Left lung (tissue), 10 donors: ENCODE measurements around the gene ZFP42. TPM values are rescaled to one million over a fixed set of nuclear protein-coding genes. Genes with fewer than 3 reads are reported as not detected.

Experiments
- ATAC-seq: fragments of 200-7000 bp; cut with Tn5 transposase; one replicate; pipeline ENCODE4 v1.9.1; 2020; ENCODE audit warnings: moderate library complexity
- DNase-seq, 4 donors: peaks; one replicate each; pipeline ENCODE4 v3.0.0-alpha.2; 2013 to 2020
- H3K27ac ChIP-seq, 2 donors: fragments of 200-600 bp; sonication (generic) in 1 of 2; one replicate each; pipeline versions ENCODE4 v1.5.0 to v1.8.0; 2020 to 2021
- H3K27me3 ChIP-seq, 2 donors: fragments of 200-600 bp; sonication (generic) in 1 of 2; one replicate each; pipeline versions ENCODE4 v1.5.0 to v1.8.0; 2020 to 2021
- H3K36me3 ChIP-seq, 2 donors: fragments of 200-600 bp; sonication (generic) in 1 of 2; one replicate each; pipeline versions ENCODE4 v1.5.0 to v1.8.0; 2020 to 2021
- H3K4me1 ChIP-seq, 2 donors: fragments of 200-600 bp; one replicate each; pipeline ENCODE4 v1.8.0; 2021
- H3K4me3 ChIP-seq, 2 donors: fragments of 200-600 bp; sonication (generic) in 1 of 2; one replicate each; pipeline versions ENCODE4 v1.5.0 to v1.8.0; 2020 to 2021; ENCODE audit warnings: mild to moderate bottlenecking in 1 of 2
- H3K9me3 ChIP-seq, 2 donors: fragments of 200-600 bp; sonication (generic) in 1 of 2; one replicate each; pipeline versions ENCODE4 v1.5.0 to v1.8.0; 2020 to 2021
- CTCF ChIP-seq, 2 donors: fragments of 200-600 bp; sonication (generic) in 1 of 2; IDR thresholded peaks; one replicate each; pipeline versions ENCODE4 v1.5.0 to v1.8.0; 2021; ENCODE audit warnings: antibody characterized with exemption in 2 of 2
- intact Hi-C, 2 donors: fragments of 100-400 bp; cut with DNase I; formaldehyde crosslinking; loops; one replicate each; pipeline versions ENCODE4 v1.11.2 to v1.14.2; 2022
- polyA plus RNA-seq, 6 donors: library from polyadenylated mRNA; unstranded; fragments of 120-200 nt; gene quantifications; one replicate each; pipeline ENCODE4 v1.2.1, GENCODE V29; 2013; ENCODE audit not compliant: insufficient read length in 6 of 6
- total RNA-seq, 2 donors: library from RNA; stranded (reverse); fragmentation: NEBNext Ultra II Directional; extraction: Animal tissue kit (Norgen Biotek cat#: 25700); gene quantifications; one replicate each; pipeline ENCODE4 v1.2.1, GENCODE V29; 2021
- donor health status: DM: no; HTN: yes; CAD: no.
- donor health status: DM: no; HTN: no; CAD: no.

The ZFP42 gene
- total and polyA plus RNA-seq, 8 donors = 0.96 to 13.2 (median 8.4) TPM; not detected in 1

GRCh38 chr4:188005561-188005960 lies 10.0 kb downstream of the ZFP42 start:
- H3K4me1 ChIP-seq = no peaks in the 10 kb centered on the region
- peaks cover 0 to 2% of the 10 kb centered on the region in 2 donors for H3K9me3 ChIP-seq
- DNase-seq (no peak), ATAC-seq (no peak)
- TF ChIP-seq CTCF (IDR thresholded peaks at IDR 0.05) = no peak
- no peak overlapping the region for H3K4me3 ChIP-seq
- no peak overlapping the region for H3K27ac ChIP-seq
- no peaks in the 10 kb centered on the region for H3K27me3 ChIP-seq
- no peaks in the 10 kb centered on the region for H3K36me3 ChIP-seq
- intact Hi-C loops = no loop called here

- H3K36me3 ChIP-seq = no peaks in the 10 kb centered on the region
- no peak overlapping the region for H3K27ac ChIP-seq
- ATAC-seq = peak; percentile 88
- H3K4me3 ChIP-seq = no peak overlapping the region
- intact Hi-C loops = no loop called here
- H3K9me3 ChIP-seq = peaks cover 0 to 2% of the 10 kb centered on the region in 2 donors
- no peaks in the 10 kb centered on the region for H3K4me1 ChIP-seq
- no peaks in the 10 kb centered on the region for H3K27me3 ChIP-seq
- DNase-seq = no peak
- no peak for TF ChIP-seq CTCF (IDR thresholded peaks at IDR 0.05)
These were observed 10.8 kb downstream of the ZFP42 start for GRCh38 chr4:188006285-188006848.

- no peak for ATAC-seq
These were observed 12.8 kb downstream of the ZFP42 start for GRCh38 chr4:188008377-188008776.

GRCh38 chr4:188012426-188012945 lies 16.9 kb downstream of the ZFP42 start:
- Histone ChIP-seq H3K4me1 (no peaks in the 10 kb centered on the region), H3K27me3 (no peaks in the 10 kb centered on the region), H3K27ac (no peak overlapping the region), H3K4me3 (no peak overlapping the region), H3K9me3 (peaks cover 0 to 2% of the 10 kb centered on the region in 2 donors), H3K36me3 (no peaks in the 10 kb centered on the region)
- ATAC-seq (no peak), DNase-seq (no peak)
- TF ChIP-seq CTCF (IDR thresholded peaks at IDR 0.05) = no peak
- intact Hi-C loops = no loop called here

More at GRCh38 chr4:188008377-188008776, 12.8 kb downstream of the ZFP42 start:
- Histone ChIP-seq H3K36me3 (no peaks in the 10 kb centered on the region), H3K27me3 (no peaks in the 10 kb centered on the region), H3K9me3 (peaks cover 0 to 2% of the 10 kb centered on the region in 2 donors), H3K4me3 (no peak overlapping the region), H3K4me1 (no peaks in the 10 kb centered on the region), H3K27ac (no peak overlapping the region)
- no peak for TF ChIP-seq CTCF (IDR thresholded peaks at IDR 0.05)
- intact Hi-C loops = no loop called here
- no peak for DNase-seq

- Histone ChIP-seq H3K27ac (no peak overlapping the region), H3K9me3 (no peaks in the 10 kb centered on the region), H3K4me1 (no peaks in the 10 kb centered on the region), H3K27me3 (no peaks in the 10 kb centered on the region), H3K4me3 (no peak overlapping the region), H3K36me3 (no peaks in the 10 kb centered on the region)
- intact Hi-C loops = no loop called here
- DNase-seq (no peak), ATAC-seq (peak; percentile 77)
- no peak for TF ChIP-seq CTCF (IDR thresholded peaks at IDR 0.05)
These were observed 19.7 kb downstream of the ZFP42 start for GRCh38 chr4:188015025-188015940.
